ENCODE measurements around the gene KCNK6. TPM values are rescaled to one million over a fixed set of nuclear protein-coding genes. Genes with fewer than 3 reads are reported as not detected.
"Not testable (repeated sequence)": the region's sequence is repeated elsewhere in the genome, so short reads cannot be mapped to it uniquely, and the experiment has no call there.

KCNK6 gene
- total and polyA plus RNA-seq, 7 donors, result 0.21 to 0.69 (median 0.54) TPM

- H3K9me3 ChIP-seq, result no peaks in the 10 kb centered on the region
- intact Hi-C loops (cut with DNase I), result loop anchor here in 1 of 2 donors (2.0 to 5.0 kb wide), 2 partner anchors 36 to 434 kb away; no protein-coding TSS in a partner anchor
- WGBS, 3 donors, result 3 to 7% (median 6%) methylated on average over 37 to 41 of the region's 41 CpGs
- H3K27me3 ChIP-seq (ENCODE audit: insufficient read depth in 3 of 3, low read length in 2 of 3), result no peaks in the 10 kb centered on the region
- DNase-seq (peak; percentile 93 to 96), ATAC-seq (peak; percentile 77 to 80 (median 80))
- H3K4me1 ChIP-seq, result peaks cover 8% of the 10 kb centered on the region
- H3K36me3 ChIP-seq (ENCODE audit: insufficient read depth in 1 of 2, low read depth in 1 of 2), result peaks cover 0 to 9% of the 10 kb centered on the region in 2 donors
- H3K4me3 ChIP-seq, result peak overlapping the region; percentile 73
- peak overlapping the region; percentile 96 for H3K27ac ChIP-seq
- no peak for TF ChIP-seq CTCF (IDR thresholded peaks at IDR 0.05)
Measured at GRCh38 chr19:38336638-38337359, 17.2 kb downstream of the KCNK6 start.

GRCh38 chr19:38337360-38337653 lies 17.7 kb downstream of the KCNK6 start:
- no peak for DNase-seq
- 65 to 73% (median 67%) methylated on average over 10 of the region's 10 CpGs for WGBS, 3 donors
- H3K9me3 ChIP-seq, result no peaks in the 10 kb centered on the region
- no peaks in the 10 kb centered on the region for H3K27me3 ChIP-seq (ENCODE audit: insufficient read depth in 3 of 3, low read length in 2 of 3)
- H3K36me3 ChIP-seq (ENCODE audit: insufficient read depth in 1 of 2, low read depth in 1 of 2), result peaks cover 0 to 9% of the 10 kb centered on the region in 2 donors
- intact Hi-C loops (cut with DNase I), result loop anchor here in 1 of 2 donors (2.0 to 5.0 kb wide), 2 partner anchors 35 to 435 kb away; no protein-coding TSS in a partner anchor
- no peak for ATAC-seq
- peaks cover 8% of the 10 kb centered on the region for H3K4me1 ChIP-seq
- TF ChIP-seq CTCF (IDR thresholded peaks at IDR 0.05), result no peak
- peak overlapping the region; percentile 73 for H3K4me3 ChIP-seq
- peak overlapping the region; percentile 96 for H3K27ac ChIP-seq

- H3K27ac ChIP-seq; H3K9me3 ChIP-seq; H3K4me3 ChIP-seq; H3K27me3 ChIP-seq (ENCODE audit: insufficient read depth in 3 of 3, low read length in 2 of 3); H3K4me1 ChIP-seq; DNase-seq; ATAC-seq: not testable (repeated sequence)
- WGBS, 3 donors, result 53 to 56% (median 54%) methylated on average over 4 of the region's 4 CpGs
- H3K36me3 ChIP-seq (ENCODE audit: insufficient read depth in 1 of 2, low read depth in 1 of 2), result peaks cover 0 to 12% of the 10 kb centered on the region in 2 donors
- intact Hi-C loops (cut with DNase I), result loop anchor here (2.0 to 5.0 kb wide), 2 partner anchors 32 to 437 kb away; no protein-coding TSS in a partner anchor
Measured at GRCh38 chr19:38339011-38339410, 19.4 kb downstream of the KCNK6 start.

GRCh38 chr19:38340927-38341326 lies 21.3 kb downstream of the KCNK6 start:
- WGBS, 3 donors, result 86 to 93% (median 88%) methylated on average over 2 of the region's 2 CpGs
- intact Hi-C loops (cut with DNase I), result no loop called here
- H3K4me1 ChIP-seq, result peaks cover 5% of the 10 kb centered on the region
- H3K4me3 ChIP-seq, result no peak overlapping the region
- no peak overlapping the region for H3K27ac ChIP-seq
- H3K9me3 ChIP-seq, result no peaks in the 10 kb centered on the region
- no peak for TF ChIP-seq CTCF (IDR thresholded peaks at IDR 0.05)
- ATAC-seq (no peak), DNase-seq (no peak)
- peaks cover 0 to 17% of the 10 kb centered on the region in 2 donors for H3K36me3 ChIP-seq (ENCODE audit: insufficient read depth in 1 of 2, low read depth in 1 of 2)
- no peaks in the 10 kb centered on the region for H3K27me3 ChIP-seq (ENCODE audit: insufficient read depth in 3 of 3, low read length in 2 of 3)

- peaks cover 0 to 8% of the 10 kb centered on the region in 2 donors for H3K36me3 ChIP-seq (ENCODE audit: insufficient read depth in 1 of 2, low read depth in 1 of 2)
- intact Hi-C loops (cut with DNase I), result no loop called here
- H3K27ac ChIP-seq, result no peak overlapping the region
- H3K4me1 ChIP-seq, result no peaks in the 10 kb centered on the region
- no peaks in the 10 kb centered on the region for H3K9me3 ChIP-seq
- no peak for ATAC-seq
- 77 to 86% (median 78%) methylated on average over 4 of the region's 4 CpGs for WGBS, 3 donors
- no peak for DNase-seq
- no peak overlapping the region for H3K4me3 ChIP-seq
- peaks cover 0 to 4% (median under 1%) of the 10 kb centered on the region in 3 donors for H3K27me3 ChIP-seq (ENCODE audit: insufficient read depth in 3 of 3, low read length in 2 of 3)
- TF ChIP-seq CTCF (IDR thresholded peaks at IDR 0.05), result no peak
Measured at GRCh38 chr19:38346837-38347236, 27.2 kb downstream of the KCNK6 start.

Data from psoas muscle (tissue), 8 donors.